Dermis blood vessel endothelial cell (primary cell): ENCODE measurements around the gene NRF1. TPM values are rescaled to one million over a fixed set of nuclear protein-coding genes. Genes with fewer than 3 reads are reported as not detected.

Experiments
- DNase-seq: peaks from one replicate; pipeline ENCODE4 v3.0.0; 2010
- total RNA-seq: library from RNA; depleted of rRNA; stranded (reverse); fragments of >200 nt; gene quantifications from 2 replicates; pipeline ENCODE4 v1.2.3, GENCODE V29; 2014

Gene NRF1
- total RNA-seq, 1 donor from 2014 or later: 18.9 TPM

DNA sequence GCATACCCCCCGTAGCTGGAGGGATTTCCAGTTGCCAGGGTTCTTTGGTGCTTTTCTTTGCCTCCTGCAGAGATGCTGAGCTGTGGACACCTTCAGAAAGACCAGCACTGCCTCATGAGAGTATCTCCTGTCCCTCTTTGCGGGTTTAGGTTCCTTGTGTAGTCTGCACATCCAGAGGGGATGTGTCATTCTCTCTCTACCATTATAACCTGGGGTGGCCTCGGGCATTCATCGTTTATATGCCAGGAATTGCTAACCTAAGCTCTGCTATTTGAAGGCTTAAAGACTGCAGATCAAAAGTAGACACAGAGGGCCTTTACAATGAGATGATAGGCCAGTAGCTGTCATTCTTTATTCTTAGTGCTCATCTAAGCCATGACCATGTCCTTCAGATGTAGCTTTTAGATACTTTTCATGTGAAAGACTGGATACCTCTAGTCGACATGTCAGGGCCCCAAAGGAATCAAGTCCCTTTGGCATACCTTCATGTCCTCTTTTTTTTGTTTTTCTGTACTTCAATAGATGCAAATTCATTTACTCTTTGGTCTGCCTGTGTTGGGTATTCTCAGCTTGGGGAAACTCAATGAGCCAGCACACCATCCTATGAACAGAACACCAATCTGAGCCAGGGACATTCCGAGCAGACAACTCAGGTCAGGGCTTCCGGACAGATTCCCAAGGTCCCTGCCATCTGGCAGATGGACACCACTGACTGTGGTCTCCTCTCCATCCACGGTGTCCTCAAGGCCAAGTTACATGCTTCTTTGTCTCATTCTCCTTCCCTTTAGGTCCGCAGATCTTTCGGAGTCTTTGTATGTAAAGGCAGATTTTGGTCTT is 129.3 kb downstream of the NRF1 start:
- no peak for DNase-seq

DNA sequence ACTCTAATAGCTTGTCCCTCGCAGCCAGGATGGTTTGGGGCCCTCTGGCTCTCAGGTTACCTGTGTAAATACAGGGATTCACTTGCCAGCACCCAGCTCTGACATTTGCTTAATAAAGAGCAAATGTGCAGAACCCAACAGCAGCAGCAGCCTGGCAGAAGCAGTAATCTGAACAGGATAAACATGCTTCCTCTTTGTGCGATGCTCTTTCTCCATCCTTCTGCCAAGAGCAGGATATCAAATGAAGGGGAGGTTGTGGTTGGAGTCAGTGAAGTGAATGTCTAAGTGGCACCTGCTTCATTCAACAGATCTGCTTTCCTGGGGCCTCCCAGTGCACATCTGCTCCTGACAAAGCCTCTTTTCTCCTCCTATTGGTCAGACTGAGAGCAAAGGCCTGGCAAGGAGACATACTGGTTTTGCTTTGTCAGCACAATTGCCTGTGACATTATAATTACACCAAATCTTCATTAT is 130.3 kb downstream of the NRF1 start:
- DNase-seq: no peak

DNA sequence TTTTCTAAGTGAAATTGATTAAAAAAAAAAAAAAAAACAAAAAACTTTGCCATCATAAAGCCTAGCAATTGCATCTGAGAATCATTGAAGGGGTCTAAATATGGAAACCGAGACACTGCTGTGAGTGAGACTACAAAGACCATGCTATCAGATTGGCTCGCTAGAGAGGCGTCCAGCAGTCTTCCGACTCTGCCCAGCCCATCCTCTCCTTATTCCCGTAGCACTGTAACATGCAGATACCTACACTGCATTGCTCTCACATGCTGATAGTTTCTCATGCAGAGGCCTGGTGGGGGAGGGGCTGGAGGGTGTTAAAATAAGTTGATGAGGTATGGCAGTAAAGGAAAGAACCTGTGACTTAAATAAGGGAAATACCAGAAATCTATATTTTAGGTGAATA is 130.7 kb downstream of the NRF1 start:
- DNase-seq: no peak

DNA sequence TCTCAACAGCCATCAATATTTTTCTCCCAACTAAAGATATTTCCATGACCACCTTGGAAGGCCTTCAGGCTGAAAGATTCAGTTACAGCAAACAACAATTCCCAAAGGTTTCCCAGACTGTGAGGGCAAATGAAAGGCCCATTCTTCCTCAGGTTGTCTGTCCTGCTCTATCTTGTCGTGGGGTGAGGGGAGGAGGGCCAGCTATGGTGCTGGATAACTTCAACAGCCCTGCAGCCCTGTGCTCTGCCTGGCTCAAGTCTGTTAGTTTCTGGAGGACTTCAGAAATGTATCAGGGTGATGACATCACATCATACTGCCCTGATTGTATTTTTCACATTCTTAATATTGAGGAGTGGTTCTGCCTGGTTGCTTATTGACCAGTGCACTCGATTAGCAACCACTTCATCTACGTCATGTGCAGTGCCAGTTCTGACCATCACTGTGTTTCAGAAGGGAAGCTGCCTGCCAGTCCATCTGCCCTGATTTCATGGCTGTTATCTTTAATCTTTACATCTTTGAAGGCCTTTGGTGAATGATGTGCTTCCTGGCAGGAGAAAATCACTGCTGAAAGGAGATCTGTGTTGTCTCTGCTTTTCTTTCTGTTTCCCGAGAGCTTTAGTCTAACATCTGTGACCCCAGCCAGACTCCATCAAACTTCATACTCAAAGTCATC is 135.5 kb downstream of the NRF1 start:
- DNase-seq: no peak

DNA sequence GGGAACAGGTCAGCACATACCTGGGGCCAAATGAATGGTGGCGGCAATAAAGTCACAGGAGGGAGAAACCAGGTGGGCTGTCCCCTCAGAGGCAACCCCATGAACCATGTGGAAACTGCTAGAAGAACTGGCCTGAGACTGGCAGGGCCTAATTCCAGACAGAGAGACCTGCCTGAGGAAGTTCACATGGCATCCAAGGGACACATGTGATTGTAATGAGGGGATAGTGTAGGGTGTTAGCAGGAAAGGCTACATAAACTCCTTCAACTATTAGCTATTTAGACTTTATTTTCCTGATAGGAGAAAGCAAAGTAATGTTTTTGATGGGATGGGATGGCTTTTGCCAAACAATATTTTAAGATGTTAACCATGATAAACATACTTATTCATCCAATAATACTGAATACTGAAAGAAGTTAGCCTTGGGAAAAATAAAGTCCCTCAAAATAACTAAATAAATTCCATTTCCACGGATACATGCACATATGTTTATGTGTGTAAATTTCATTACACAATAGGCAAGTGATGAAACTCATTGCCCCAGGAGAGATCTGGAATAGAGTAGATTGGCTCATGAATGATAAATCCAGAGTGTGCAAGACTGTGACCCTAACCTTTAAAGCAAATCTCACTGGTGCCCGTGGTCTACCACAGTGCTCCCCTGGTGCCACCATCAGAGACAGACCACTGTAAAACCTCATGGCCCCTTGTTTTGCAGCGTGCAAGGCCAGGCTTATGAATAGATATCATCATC is 137.0 kb downstream of the NRF1 start:
- DNase-seq: no peak

DNA sequence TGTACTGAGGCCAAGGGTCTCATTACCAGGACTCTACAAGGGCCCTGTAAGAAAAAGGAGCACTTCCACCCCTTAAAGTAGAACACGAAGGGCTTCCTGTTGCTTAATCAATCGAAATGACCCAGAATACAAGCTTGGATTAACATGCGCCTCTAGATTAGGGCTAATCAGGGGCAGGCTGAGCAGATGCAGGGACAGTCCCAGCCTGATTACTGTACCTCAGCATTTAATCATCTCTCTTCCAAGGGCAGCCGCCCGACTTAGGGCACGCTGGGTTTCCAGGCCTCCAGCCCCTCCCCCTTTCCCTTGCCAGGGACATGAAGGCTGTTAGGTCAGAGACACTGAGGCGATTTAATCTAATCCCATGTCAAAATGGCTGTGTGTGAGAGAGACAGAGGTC is 138.6 kb downstream of the NRF1 start:
- DNase-seq: no peak

DNA sequence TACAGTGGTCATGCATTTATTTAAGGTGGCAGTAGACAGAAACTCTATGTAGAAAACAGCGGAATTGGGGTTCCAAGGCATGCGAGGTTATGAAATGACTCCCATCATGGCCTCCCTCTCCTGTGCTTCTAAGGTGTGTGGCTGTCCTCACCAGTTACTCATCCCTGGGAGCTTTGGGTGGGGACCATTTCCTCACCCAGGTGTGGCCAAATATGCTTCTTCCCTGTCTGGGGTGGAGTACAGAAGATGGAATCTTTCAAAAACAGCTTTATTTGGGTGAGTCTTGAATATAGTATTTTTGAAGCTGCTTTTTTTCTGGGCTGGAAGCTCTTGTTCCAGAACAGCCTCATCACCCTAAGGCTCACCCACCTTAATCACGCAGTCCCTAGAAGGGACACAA is 139.0 kb downstream of the NRF1 start:
- no peak for DNase-seq

DNA sequence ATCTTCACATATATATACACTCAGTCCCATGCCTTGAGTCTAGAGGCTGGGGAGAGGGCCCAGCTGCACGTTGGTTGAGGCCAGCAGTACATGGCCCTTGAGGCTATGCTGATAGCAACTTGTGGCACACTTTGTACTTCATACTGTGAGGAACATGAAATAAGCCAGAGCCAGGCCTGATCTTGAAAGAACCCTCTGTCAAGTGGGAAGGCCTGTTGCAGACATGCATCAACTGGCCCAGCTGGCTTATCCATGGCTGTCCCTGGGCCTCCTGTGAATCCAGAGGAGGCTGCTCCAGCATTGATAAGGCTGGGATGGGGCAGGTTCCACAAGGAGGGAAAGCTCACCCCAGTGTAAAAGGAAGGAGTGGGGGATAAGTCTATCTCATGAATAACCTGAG is 140.4 kb downstream of the NRF1 start:
- DNase-seq: no peak

DNA sequence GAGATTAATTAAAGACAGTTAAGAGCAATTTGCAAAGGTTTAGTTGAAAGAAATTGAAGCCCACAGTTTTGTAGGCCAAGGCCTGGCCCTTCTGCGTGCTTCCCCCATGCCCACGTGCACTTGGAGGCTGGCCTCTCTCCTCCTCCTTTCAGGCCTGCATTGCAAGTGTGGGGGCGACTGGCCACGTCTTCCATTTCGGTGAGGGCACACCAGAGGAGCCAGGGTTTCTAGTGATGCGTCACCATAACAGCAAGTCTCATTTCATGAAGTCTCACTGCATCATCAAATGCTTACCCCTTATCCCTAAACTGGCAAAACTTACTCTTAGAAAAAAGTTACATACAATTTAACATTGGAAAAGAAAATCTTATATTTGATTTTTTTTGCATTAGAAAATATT is 141.2 kb downstream of the NRF1 start:
- no peak for DNase-seq

DNA sequence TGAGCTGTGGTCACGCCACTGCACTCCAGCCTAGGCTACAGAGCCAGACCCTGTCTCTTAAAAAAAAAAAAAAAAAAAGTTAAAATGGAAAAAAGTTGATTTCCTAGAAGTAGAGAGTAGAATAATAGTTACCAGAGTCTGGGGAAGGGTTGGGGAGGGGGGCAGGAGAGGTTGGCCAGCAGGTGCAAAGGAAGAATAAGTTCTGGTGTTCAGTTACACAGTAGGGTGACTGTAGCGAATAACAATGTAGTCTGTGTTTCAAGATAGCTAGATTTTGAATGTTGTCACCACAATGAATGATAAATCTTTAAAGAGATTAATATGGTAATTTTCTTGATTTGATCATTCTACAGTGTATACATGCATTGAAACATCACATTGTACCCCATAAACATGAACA is 142.9 kb downstream of the NRF1 start:
- DNase-seq: no peak

DNA sequence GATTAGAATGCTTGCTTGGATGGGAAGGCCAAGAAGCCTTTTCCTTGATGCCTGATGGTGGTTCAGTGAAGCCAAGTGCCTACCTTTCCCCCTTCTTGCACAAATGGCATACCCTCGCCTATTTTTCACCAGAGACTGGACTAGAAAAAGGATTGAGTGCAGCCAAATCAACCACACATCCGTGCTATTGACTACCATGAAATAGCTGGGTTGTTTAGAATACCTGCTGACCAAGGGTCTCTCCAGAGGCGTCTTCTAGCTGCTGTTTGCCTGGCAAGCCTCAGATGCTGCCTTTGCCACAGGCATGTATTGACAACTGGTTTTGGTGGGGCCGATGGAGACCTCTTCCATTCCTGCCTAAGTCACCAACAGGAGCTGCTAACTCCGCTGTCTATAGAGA is 146.5 kb downstream of the NRF1 start:
- DNase-seq: no peak

DNA sequence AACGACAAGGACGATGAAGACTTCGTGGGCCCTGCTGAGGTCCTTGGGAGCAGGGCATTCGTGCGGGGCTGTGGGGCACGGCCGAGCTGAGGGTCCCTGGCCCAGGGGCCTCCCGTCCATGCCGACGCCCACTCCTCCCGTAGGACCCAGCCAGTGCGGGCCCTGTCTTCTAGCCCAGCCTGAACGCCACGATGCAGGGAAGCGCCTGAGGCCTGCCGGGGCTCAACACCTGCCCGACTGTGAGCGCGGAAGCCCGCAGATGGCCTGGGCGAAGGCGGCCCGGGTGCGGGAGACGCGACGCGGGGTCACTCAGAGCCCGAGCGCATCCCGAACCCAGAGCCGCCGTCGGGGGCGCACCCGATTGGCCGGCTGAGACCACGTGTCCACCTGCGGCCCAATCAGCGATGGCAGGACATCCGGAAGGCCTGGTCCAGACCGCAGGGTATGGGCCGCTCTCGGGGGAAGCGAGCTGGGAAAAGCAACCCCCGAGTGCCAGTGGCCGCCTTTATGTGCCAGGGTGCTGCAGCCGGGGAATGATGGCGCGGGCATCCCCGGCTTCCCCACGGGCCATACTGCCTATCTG is 151.0 kb downstream of the NRF1 start:
- DNase-seq: no peak

DNA sequence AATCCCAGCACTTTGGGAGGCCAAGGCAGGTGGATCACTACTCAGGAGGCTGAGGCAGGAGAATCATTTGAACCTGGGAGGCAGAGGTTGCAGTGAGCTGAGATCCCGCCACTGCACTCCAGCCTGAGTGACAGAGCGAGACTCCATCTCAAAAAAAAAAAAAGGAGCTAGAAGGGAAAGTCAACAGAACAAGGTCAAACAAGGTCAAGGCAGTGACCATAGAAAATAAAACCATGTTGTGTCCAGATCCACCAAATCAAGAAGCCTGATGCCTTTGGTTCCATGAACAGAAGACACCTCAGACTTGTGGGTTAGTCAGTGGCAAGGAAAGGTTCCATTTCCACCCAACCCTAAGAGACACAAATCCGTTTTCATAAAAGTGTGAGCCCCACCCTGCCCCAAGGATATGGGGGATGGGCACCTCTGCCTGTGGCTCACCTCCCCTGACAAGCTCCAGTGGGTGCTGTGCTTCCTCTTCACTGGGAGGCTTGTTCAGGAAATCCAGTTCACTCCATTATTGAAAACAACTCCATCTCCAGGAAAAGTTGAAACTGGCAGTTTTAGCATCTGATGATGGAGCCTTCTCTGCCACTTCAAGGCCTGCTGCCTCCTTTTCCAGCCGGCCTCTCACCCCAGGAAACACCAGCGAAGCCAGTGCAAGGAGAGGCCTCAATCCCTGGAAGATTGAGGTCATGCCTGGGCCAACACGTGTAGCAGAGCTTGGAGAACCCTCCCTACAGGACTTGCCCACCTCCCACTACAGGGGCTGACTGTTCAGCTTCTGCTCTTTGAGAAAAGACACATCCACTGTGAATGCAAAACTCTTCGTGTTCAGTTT is 152.9 kb downstream of the NRF1 start:
- DNase-seq: no peak

DNA sequence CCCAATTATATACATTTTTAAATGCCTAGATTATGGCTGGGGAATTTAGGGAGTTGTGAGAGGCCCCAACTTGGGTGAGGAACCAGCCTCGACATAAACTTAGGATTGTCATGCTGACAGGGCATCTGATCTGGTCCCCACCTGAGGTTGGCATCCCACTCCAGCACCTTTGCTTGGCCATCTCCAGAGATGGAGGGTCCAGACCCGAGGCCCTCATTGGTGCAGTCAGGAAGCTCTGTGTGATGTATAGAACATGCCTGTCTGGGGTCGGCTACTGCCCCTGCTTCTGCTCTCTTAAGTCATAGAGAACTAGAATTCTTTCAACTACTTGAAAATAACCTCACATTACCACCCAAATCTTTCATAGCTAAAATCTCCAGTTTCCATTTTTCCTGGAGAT is 153.8 kb downstream of the NRF1 start:
- no peak for DNase-seq

DNA sequence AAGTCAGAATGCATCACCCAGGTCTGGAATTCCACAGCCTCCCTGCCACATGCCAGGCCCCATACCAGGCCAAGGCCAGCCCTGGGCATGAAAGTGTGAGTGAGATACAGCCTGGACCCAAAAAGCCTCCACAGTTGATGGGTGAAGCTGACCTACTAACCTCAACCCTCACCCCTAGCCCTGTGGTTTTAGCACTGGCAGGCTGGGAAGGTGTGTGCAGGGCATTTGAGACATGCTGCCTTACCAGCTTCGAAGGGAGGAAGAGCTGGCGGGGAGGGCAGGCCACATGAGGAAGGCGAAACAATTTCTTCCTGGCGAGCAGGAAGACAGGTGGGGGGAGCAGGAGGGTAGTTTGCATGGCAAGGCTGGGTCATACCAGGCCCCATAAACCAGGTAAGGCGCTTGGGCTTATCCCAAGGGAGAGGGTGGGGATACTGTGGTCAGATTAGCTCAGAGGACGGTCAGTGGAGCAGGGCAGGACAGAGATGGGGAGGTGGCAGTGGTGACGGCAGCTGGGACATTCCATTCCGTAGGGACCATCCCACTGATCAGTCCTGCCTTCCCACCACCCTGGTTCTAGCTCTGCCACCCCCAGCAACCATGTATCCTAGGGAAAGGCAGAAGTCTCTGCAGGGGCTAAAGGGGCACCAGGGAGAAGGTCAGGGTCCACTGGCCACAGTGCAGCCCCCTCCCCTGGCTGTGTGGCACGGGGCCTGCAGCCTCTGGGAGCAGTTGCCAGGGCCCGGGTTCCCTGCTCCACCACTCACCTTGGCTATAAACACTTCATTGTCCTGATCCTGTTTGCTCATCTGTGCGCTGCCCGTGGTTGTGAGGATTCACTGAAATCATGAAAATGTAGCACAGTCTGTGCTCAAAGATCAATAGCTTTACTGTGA is 155.8 kb downstream of the NRF1 start:
- no peak for DNase-seq

DNA sequence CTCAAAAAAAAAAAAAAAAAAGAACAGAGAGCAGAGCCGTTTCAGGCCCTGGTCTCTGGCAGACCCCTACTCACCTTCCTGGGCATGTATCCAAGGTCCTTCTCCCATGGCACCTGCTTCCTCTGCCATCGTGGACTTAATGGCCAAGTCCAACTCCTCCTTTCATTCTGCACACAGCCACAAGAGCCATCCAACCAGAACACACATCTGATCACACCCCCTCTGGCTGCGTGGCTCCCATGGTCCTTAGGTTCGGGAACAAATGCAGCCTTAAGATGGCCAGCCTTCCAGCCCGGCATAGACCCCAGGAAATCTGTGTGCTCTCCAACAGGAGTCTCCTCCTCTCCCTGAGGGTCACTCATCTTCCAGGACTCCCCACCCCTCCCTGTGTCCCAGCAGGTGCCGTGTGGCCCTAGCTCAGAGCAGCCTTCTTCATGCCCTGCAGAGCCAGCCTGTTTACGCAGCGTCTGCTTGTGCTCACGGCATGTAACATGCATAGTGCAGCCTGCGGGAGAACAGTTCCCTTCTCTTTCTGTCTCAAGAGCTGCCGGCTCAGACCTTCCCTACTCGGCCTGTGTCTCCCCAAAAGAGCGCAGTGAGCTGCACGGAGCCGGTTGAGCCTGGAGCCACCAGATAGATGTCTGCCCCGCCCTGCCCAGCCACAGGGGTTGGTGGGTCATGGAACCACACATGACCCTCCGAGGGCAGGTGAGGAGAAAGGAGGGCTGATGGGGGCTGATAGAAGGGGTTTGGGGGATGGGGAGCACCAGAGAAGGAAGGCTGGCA is 157.3 kb downstream of the NRF1 start:
- DNase-seq: no peak

DNA sequence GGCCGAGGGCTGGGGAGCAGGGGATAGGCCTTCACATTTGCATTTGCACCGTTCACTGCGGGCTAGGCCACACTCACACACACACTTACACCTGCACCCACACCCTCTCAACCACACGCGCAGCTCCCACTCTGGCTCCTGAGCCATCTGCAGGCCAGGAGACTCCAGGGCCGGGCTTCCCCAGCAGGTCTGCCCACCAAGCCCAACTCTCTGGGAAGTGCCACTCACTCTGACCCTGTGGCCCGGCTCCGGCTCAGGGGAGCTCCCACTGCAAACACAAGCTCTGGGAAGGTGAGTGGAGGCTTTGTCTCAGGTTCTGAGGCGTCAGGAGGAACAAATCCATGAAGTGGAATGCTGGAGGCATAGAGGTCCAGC is 157.9 kb downstream of the NRF1 start:
- no peak for DNase-seq

DNA sequence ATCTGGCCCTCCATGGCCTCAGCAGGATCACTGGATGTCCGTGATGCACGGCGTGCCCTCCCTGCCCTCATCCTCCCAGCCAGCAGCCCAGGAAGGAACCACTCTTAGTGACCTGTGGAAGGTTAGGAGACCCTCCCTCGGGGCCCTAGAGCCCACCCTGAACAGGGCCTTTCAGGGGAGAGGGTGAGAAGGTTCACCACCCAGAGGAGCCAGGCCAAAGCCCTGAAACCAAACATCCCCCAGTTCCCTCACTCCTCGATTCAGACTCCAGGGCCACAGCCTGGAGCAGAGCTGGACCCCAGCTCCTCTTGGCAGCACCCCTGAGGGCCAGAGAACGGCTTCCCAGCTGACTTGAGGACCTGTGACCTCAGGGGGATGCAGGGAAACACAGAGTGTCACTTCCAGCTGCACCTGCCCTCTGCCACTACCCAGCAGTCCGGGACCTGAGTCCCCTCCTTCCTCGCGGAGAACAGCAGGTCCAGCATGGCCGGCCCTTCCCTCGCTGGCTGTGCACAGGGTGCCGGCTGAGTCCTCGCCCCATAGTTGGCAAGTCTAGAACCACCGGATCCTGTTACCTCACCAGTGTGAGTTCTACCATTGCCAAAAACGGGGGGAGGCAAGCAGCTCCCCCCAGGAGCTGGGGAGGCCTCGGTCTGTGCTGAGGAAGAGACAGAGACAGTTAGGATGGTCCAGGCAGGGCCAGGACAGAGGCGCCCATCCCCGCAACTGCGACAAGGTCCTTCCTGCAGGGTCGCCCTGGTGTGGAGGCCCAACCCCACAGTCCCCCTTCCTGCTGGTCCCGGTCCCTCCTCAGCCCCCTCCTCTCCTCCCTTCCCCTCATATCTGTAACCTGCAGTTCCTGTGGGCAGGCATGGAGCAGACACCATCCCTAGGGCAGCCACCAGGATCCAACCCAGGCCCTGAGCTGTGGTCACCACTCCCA is 158.6 kb downstream of the NRF1 start:
- no peak for DNase-seq
